Ramos (cell line): ENCODE measurements around the gene MYO3B.
"Not testable (repeated sequence)": the region's sequence is repeated elsewhere in the genome, so short reads cannot be mapped to it uniquely, and the experiment has no call there.

ENCODE experiments used
- in situ Hi-C: fragments of 300-500 bp; cut with MboI; formaldehyde crosslinking; loops from one replicate; pipeline ENCODE4 v1.14.3; 2022; ENCODE audit warnings: low sequenced_read_pairs; ENCODE audit not compliant: unreplicated experiment

Gene MYO3B

GRCh38 chr2:170394641-170395387 lies 216.9 kb downstream of the MYO3B start:
- in situ Hi-C loops = no loop called here

DNA sequence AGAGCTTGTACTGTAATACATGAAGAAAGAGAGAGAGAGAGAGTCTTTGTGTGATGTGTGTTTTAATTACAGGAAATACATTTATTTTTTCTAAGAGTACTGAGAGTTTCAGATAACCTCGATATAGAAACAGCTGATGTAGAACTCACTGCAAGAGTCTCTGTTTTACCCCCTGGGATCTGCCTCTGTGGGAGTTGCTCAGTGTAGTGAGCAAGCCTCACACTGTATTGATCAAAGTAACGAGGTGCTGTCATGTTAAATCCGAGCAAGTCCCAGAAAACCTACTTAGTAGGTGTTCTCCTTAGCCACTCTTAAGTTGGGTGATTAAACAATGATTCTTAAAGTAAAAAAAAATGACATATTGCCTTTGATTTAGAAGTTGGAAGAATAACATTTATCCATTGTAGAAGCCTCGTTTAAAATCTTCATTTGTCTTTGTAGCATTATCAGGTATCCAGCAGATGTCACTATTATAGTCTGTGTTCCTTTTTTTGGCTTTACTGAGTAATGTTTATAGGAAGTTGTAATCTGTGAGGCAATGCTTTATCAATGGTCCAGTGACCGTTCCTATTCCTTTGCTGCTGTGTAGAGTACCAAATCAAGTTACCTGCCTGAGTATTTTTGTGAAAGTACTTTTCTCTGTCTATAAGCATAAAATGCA lies 219.0 kb downstream of the MYO3B start:
- in situ Hi-C loops = no loop called here

DNA sequence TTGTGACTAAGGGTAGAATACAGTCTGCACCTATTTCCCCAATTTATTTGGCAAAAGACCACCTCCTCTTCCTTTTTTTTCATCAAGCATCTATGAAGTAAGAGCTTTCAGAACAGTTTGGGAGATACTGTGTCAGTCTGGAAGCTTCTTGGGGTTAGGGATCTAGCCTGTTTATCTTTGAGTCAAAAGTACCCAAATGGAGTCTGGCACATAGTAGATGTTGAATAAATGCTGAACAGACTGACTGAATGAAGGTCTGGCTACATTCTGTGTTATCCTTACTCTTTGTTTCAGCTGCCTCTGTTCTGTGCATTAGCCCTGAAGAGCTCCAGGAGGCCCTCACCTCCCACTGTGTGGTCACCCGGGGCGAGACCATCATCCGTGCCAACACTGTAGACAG lies 223.2 kb downstream of the MYO3B start:
- in situ Hi-C loops = no loop called here

GRCh38 chr2:170404846-170405245 lies 226.9 kb downstream of the MYO3B start:
- in situ Hi-C loops = no loop called here

- in situ Hi-C loops = no loop called here
These were observed 227.4 kb downstream of the MYO3B start for GRCh38 chr2:170405326-170405725.

GRCh38 chr2:170408461-170409163 lies 230.7 kb downstream of the MYO3B start:
- in situ Hi-C loops = no loop called here

DNA sequence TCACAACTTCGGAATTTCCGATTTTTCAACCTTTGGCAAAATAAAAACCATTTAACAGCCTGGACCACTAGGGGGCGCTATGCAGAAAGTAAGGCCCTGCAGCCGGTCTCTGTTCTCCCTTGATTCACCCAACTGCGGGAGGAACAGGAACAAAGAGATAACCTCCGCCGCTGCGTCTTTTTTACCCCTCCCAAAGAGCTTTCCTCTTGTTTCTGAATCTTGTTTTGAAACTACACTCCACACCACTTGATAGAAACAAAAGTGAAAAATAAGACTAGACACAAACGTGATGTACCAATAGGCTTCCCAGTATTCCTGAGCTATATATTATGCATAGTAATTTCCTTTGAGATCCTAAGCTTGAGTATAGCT lies 231.2 kb downstream of the MYO3B start:
- in situ Hi-C loops = no loop called here

- in situ Hi-C loops = no loop called here
These were observed 233.7 kb downstream of the MYO3B start for GRCh38 chr2:170411660-170412059.

DNA sequence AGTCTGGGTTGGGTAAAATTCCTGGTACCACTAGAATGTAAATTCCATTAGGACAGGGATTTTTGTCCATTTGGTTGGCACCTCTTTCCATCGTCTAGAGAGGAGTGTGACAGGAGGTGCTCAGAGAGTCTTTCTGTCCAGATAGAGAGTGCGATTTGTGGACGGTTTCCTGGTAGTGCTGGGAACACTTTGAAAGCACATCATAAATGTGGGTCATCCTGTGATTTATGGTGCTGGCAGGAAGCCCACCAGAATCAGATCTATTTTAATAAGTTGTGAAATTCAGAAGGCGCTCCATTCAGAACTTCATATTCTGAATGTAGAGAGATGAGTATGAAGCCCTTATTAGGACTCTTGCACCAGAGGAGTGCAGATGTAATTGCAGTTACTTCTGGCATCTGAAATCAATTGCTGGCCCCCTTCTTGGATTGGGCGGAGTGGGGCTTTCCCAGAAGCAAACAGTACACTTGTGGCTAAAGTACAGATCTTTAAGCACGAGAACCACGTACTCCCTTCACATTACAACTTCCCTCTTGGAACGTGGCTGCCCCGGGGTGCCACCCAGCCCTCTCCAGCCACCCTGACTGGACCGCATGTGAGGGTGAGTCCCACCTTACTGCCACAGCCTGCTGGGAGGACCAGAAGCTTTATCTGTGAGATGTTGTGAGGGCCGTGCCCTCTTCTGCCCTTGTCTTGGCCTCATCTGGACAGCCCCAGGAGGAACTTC lies 243.2 kb downstream of the MYO3B start:
- in situ Hi-C loops = no loop called here

DNA sequence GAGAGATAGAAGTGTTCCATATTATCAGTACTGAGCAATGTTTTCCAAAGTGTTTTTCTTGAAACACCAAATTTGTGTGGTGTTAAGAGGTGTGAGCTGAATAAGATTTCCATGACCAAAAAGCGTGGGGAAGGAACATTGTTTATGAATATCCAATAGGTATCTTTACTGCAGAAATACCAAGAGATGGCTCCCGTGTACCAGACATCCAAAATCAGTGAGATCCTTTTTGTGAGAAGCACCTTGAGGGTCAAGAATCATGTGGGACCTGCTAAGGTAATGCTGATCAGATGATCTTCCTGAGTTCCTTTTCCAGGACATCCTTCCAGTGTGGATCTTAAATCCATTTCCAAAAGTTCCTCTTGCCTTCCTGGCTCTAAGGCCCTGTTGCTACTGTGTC lies 246.0 kb downstream of the MYO3B start:
- in situ Hi-C loops = no loop called here

DNA sequence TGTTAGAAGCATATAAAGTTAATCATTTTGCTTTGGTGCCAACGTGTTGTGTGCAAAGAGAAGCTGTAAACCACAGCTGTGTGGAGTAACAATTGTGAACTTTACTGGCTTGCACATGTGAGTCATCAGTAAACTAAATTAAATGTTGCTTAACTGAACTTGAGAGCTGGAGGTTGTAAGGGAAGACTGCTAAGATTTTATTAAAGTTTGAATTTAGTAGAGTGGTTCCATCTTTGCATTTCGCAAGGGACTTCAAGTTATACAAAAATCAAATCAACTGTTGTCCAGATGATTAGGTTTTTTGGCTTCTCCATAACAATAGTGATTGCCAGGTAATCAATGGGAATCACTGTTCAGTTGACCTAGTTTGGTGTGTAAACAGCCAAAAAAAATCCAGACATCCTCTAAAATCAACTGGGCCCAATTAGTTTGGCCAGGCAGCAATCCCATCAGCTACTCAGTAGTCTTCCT lies 247.4 kb downstream of the MYO3B start:
- in situ Hi-C loops = no loop called here

- in situ Hi-C loops = no loop called here
These were observed 250.9 kb downstream of the MYO3B start for GRCh38 chr2:170428868-170429267.

DNA sequence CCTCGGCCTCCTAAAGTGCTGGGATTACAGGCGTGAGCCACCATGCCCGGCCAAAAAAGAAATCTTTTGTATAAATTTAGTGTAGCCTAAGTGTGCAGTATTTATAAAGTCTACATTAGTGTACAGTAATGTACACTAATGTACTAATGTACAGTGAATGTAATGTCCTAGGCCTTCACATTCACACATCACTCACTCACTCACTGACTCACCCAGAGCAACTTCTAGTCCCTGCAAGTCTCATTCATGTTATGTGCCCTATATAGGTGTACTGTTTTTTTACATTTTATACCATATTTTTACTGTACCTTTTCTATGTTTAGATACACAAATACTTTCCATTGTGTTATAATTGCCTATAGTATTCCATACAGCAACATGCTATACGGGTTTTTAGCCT lies 254.9 kb downstream of the MYO3B start:
- in situ Hi-C loops = no loop called here

DNA sequence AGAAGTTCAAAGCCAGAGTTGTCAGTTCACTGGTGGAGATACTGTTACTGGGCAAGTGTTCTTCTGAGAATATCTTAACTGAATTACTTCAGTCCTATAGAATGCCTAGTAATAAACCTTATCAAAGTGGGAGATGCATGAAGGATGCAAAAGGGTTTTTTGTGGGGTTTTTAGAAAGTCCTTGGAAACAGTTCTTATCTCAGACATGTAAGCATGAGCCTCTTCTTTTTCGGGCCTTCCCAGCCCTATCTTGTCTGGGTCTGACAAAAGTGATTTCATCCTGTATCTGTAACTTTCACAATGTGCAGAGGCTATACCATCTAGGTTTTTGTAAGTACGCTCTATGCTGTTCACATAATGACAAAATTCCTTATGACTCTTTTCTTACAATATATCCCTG lies 255.5 kb downstream of the MYO3B start:
- in situ Hi-C loops = no loop called here

GRCh38 chr2:170434396-170434795 lies 256.4 kb downstream of the MYO3B start:
- in situ Hi-C loops = not testable (repeated sequence)

DNA sequence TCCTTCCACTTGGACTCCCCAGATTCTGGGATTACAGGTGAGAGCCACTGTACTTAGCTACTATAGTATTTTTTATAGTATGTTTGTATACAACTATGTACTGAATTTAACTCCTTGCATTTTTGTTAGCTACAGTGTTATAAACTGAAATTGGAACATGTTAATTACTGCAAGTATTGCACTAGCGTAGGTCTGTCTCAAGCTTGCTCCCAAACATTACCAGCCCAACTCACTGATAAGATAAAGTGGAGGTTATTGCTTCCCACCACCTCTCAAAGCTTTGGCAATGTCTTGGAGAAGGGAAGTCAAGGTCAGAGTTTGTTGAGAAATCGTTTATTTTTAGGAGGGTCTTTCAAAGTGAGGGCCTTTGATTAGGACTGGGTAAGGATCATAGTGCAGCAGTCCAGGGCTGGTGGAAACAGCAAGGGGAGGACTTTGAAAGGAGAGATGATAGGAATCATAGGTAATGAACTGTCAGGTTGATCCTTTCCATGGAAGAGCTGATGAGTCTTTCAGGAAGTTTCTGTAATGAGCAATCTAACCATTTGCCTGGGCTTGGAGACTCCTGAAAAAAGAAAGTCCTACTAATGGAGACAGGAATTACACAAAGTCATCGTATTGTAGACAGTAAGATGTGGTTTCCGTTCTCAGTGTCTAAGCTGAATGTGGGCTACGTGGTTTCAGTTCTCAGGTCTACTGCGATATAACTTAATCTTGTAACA lies 257.1 kb downstream of the MYO3B start:
- in situ Hi-C loops = no loop called here

DNA sequence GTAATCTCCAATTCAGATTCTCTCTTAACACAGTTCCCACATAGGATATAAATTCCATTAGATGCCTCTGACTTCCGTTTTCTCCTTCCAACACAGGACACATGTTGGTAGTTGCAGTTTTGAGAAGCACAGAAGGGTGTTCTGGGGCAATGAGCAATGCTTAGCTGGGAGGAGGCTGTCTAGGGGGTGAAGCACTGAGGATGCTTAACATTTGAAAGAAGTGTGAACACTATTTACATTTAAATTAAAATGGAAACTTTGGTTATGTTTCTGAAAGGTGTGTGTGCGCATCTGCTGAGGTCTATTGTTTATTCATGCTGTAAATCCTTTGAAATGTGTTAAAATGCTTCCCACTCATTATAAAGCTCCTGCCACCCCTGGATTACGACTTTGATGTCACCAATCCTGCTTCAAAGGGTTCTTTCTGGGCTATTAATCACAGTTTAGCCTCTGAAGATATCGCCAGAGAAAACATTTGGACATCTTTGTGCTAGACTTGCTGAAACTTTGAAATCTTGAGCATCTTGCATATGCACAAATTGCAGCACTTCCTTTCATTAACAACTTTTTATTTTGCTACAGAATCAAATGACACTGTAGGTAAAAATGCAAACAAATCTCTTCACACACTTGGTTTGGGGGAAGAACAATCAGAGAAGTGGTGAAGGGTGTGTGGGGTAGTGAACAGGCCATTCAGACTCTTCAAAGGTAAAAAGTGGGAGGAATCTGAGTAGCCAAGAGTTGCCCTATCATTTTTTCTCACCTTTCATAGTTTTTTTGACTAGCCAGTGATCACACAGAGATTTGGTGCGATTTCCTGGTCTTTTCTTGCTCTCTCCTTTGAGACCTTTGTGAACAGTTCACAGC lies 258.4 kb downstream of the MYO3B start:
- in situ Hi-C loops = no loop called here

- in situ Hi-C loops = no loop called here
These were observed 268.1 kb downstream of the MYO3B start for GRCh38 chr2:170446078-170446477.

- in situ Hi-C loops = no loop called here
These were observed 271.1 kb downstream of the MYO3B start for GRCh38 chr2:170449034-170449433.
